ENCODE results near the gene NEUROG2. TPM values are rescaled to one million over a fixed set of nuclear protein-coding genes. Genes with fewer than 3 reads are reported as not detected.
A peak's percentile ranks its signal among the peaks of the same experiment; 100 is the strongest.

Gene NEUROG2
- total and polyA plus RNA-seq, 7 donors, result not detected

- TF ChIP-seq CTCF (IDR thresholded peaks at IDR 0.05), result no peak
- peaks cover 7% of the 10 kb centered on the region for H3K4me1 ChIP-seq
- 0 to 1% (median 1%) methylated on average over 46 to 55 of the region's 55 CpGs for WGBS, 3 donors
- no peak overlapping the region for H3K27ac ChIP-seq
- intact Hi-C loops (cut with DNase I), result no loop called here
- DNase-seq (peak in 1 of 2 donors; percentile 21), ATAC-seq (peak in 3 of 4 donors; percentile 25 to 53 (median 51))
- no peaks in the 10 kb centered on the region for H3K36me3 ChIP-seq (ENCODE audit: insufficient read depth in 1 of 2, low read depth in 1 of 2)
- H3K27me3 ChIP-seq (ENCODE audit: insufficient read depth in 3 of 3, low read length in 2 of 3), result peaks cover 0 to 100% (median 41%) of the 10 kb centered on the region in 3 donors
- H3K9me3 ChIP-seq, result no peaks in the 10 kb centered on the region
- peak overlapping the region; percentile 77 for H3K4me3 ChIP-seq
These were observed 589 bp upstream of the NEUROG2 start for GRCh38 chr4:112516471-112517066.

GRCh38 chr4:112515198-112516065 lies 548 bp downstream of the NEUROG2 start:
- no peaks in the 10 kb centered on the region for H3K9me3 ChIP-seq
- H3K4me1 ChIP-seq, result peaks cover 8% of the 10 kb centered on the region
- no peaks in the 10 kb centered on the region for H3K36me3 ChIP-seq (ENCODE audit: insufficient read depth in 1 of 2, low read depth in 1 of 2)
- H3K27me3 ChIP-seq (ENCODE audit: insufficient read depth in 3 of 3, low read length in 2 of 3), result peaks cover 0 to 100% (median 42%) of the 10 kb centered on the region in 3 donors
- no peak for TF ChIP-seq CTCF (IDR thresholded peaks at IDR 0.05)
- H3K27ac ChIP-seq, result no peak overlapping the region
- H3K4me3 ChIP-seq, result peak overlapping the region; percentile 77
- peak; percentile 65 to 86 (median 69) for ATAC-seq
- WGBS, 3 donors, result 1% methylated on average over 75 to 96 of the region's 96 CpGs
- DNase-seq, result peak in 1 of 2 donors; percentile 23
- intact Hi-C loops (cut with DNase I), result no loop called here

GRCh38 chr4:112514647-112515197 lies 1.3 kb downstream of the NEUROG2 start:
- Histone ChIP-seq H3K4me3 (peak overlapping the region; percentile 77), H3K9me3 (no peaks in the 10 kb centered on the region), H3K27me3 (ENCODE audit: insufficient read depth in 3 of 3, low read length in 2 of 3) (peaks cover 0 to 100% (median 39%) of the 10 kb centered on the region in 3 donors), H3K4me1 (peaks cover 10% of the 10 kb centered on the region), H3K27ac (no peak overlapping the region), H3K36me3 (ENCODE audit: insufficient read depth in 1 of 2, low read depth in 1 of 2) (no peaks in the 10 kb centered on the region)
- intact Hi-C loops (cut with DNase I), result no loop called here
- no peak for TF ChIP-seq CTCF (IDR thresholded peaks at IDR 0.05)
- 1 to 2% (median 2%) methylated on average over 52 of the region's 52 CpGs for WGBS, 3 donors
- DNase-seq, result no peak
- no peak for ATAC-seq

GRCh38 chr4:112513971-112514646 lies 1.9 kb downstream of the NEUROG2 start:
- no peaks in the 10 kb centered on the region for H3K9me3 ChIP-seq
- TF ChIP-seq CTCF (IDR thresholded peaks at IDR 0.05), result no peak
- intact Hi-C loops (cut with DNase I), result no loop called here
- 7 to 11% (median 9%) methylated on average over 15 of the region's 15 CpGs for WGBS, 3 donors
- peaks cover 0 to 100% (median 43%) of the 10 kb centered on the region in 3 donors for H3K27me3 ChIP-seq (ENCODE audit: insufficient read depth in 3 of 3, low read length in 2 of 3)
- peaks cover 10% of the 10 kb centered on the region for H3K4me1 ChIP-seq
- no peak for ATAC-seq
- no peak for DNase-seq
- H3K4me3 ChIP-seq, result peak overlapping the region; percentile 77
- no peaks in the 10 kb centered on the region for H3K36me3 ChIP-seq (ENCODE audit: insufficient read depth in 1 of 2, low read depth in 1 of 2)
- no peak overlapping the region for H3K27ac ChIP-seq

All from psoas muscle (tissue), 8 donors.